PC-9 (cell line): ENCODE data around the gene ITGB8. TPM values are rescaled to one million over a fixed set of nuclear protein-coding genes. Genes with fewer than 3 reads are reported as not detected.

ENCODE experiments used
- BruUV-seq: library from RNA; stranded (reverse); fragments of 400-500 nt; replicated peaks from 2 replicates; lab custom pipeline; 2021; lab: Mats Ljungman, UMichigan
- CTCF ChIA-PET: fragments of 300-600 bp; sonication (Branson Sonifier 250); formaldehyde crosslinking; loops from one replicate; lab custom pipeline; 2022; ENCODE audit warnings: antibody characterized with exemption; lab: Charles Lee
- POLR2A ChIA-PET: fragments of 300-600 bp; sonication (Branson Sonifier 250); formaldehyde crosslinking; loops from one replicate; lab custom pipeline; 2022; ENCODE audit warnings: antibody characterized with exemption; ENCODE audit not compliant: unreplicated experiment; lab: Charles Lee
- DNase-seq, 2 experiments: peaks; one replicate each; pipeline versions ENCODE4 v3.0.0 to v3.0.0-alpha.2; 2015 to 2022; ENCODE audit warnings: mixed read lengths in 1 of 2
- H2AFZ ChIP-seq: fragments of 200-600 bp; sonication (generic); 2 replicates; pipeline ENCODE4 v1.8.1; 2017; ENCODE audit warnings: antibody characterized with exemption
- H3F3A ChIP-seq: fragments of 200-600 bp; sonication (generic); 2 replicates; pipeline ENCODE4 v1.8.1; 2017; ENCODE audit warnings: antibody characterized with exemption, mild to moderate bottlenecking, low read depth; ENCODE audit not compliant: insufficient read depth
- H3K27ac ChIP-seq: fragments of 200-600 bp; sonication (generic); 2 replicates; pipeline ENCODE4 v1.6.1; 2016; ENCODE audit warnings: mixed run types
- H3K27me3 ChIP-seq: fragments of 200-600 bp; sonication (generic); 2 replicates; pipeline ENCODE4 v1.6.1; 2016; ENCODE audit warnings: low read depth, mixed run types; ENCODE audit not compliant: insufficient read depth
- H3K36me3 ChIP-seq: fragments of 200-600 bp; sonication (generic); 2 replicates; pipeline ENCODE4 v1.6.1; 2016; ENCODE audit warnings: low read depth, mixed run types
- H3K4me1 ChIP-seq: fragments of 200-600 bp; sonication (generic); replicated peaks from 2 replicates; pipeline ENCODE4 v1.6.1; 2016; ENCODE audit warnings: mixed run types; ENCODE audit not compliant: insufficient read depth
- H3K4me2 ChIP-seq: fragments of 200-600 bp; sonication (generic); 2 replicates; pipeline ENCODE4 v1.6.1; 2017; ENCODE audit warnings: mixed run types
- H3K4me3 ChIP-seq: fragments of 200-600 bp; sonication (generic); 2 replicates; pipeline ENCODE4 v1.6.1; 2016; ENCODE audit warnings: mixed run types
- H3K79me2 ChIP-seq: fragments of 200-600 bp; sonication (generic); 2 replicates; pipeline ENCODE4 v1.6.1; 2017; ENCODE audit warnings: low read depth, mixed run types
- H3K9me2 ChIP-seq: fragments of 200-600 bp; sonication (generic); 2 replicates; pipeline ENCODE4 v1.8.1; 2017; ENCODE audit warnings: mild to moderate bottlenecking; ENCODE audit not compliant: insufficient read depth
- H3K9me3 ChIP-seq: fragments of 200-600 bp; sonication (generic); 2 replicates; pipeline ENCODE4 v1.8.1; 2016; ENCODE audit warnings: low read depth; ENCODE audit not compliant: insufficient read depth
- H4K20me1 ChIP-seq: fragments of 200-600 bp; sonication (generic); 2 replicates; pipeline ENCODE4 v1.8.1; 2017; ENCODE audit not compliant: insufficient read depth
- EZH2 ChIP-seq: fragments of 200-600 bp; sonication (generic); IDR thresholded peaks from 2 replicates; pipeline ENCODE4 v1.8.0; 2017; ENCODE audit warnings: antibody characterized with exemption, low read depth
- intact Hi-C: fragments of 100-400 bp; cut with micrococcal nuclease; formaldehyde crosslinking; loops from one replicate; pipeline ENCODE4 v1.10.0; 2022; ENCODE audit not compliant: unreplicated experiment
- total RNA-seq: library from RNA; stranded (reverse); gene quantifications from 2 replicates; pipeline ENCODE4 v1.2.3, GENCODE V29; 2021
- TF ChIP-seq, protein P1 (sequence below): fragments of 200-600 bp; sonication (generic); conservative IDR thresholded peaks from 2 replicates; pipeline ENCODE4 v1.6.1; 2017; ENCODE audit warnings: mixed run types, antibody characterized with exemption, mild to moderate bottlenecking, moderate library complexity

Gene ITGB8
- total RNA-seq, 1 experiment from 2014 or later: 20.1 TPM

DNA sequence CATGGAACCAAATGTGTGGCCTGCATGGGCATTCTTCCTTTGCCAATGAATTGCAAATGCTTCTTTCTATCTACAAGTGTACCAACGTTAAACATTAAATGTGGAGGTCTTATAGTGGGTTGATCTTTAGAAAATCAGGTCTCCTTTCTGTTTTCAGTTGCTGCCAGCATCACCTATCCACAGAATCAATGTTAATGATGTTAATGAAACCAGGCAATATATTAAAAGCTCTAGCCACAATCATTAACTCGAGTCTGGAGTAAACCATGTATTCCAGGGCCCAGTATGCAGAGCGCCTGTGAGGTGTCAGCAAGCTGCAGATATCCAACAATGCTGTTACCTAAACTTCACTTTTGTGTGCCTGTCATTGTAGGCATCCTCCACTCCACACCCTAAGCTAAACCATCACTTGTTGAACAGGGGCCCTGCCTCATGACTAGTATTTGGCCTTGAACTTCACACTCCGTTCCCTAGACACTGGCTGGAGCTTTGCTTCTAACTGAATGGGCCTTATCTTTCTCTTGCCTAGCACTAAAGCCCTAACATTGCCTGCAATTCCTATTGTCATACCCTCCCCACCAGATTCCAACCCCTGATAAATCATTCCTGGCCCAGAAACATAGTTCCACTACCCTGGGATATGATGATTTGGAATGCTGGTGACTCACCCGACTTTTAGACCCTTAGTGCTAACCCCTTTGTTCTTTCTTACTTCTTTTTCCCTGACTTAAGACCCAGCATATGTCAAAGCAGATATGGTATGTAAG lies 24.3 kb upstream of the ITGB8 start:
- Histone ChIP-seq H3K36me3 (no peaks in the 10 kb centered on the region), H3K9me3 (no peaks in the 10 kb centered on the region; the same call in 1 of the 2 replicates), H3K79me2 (no peaks in the 10 kb centered on the region), H3K4me2 (no peak overlapping the region), H3K9me2 (no peaks in the 10 kb centered on the region), H2AFZ (no peak overlapping the region), H4K20me1 (no peaks in the 10 kb centered on the region), H3F3A (no peaks in the 10 kb centered on the region), H3K27me3 (no peaks in the 10 kb centered on the region), H3K4me1 (peaks cover 5% of the 10 kb centered on the region; the same call in 1 of the 2 replicates), H3K27ac (no peak overlapping the region), H3K4me3 (no peak overlapping the region)
- DNase-seq: no peak
- intact Hi-C loops: no loop called here
- ChIA-PET CTCF (interaction anchor here (0.7 kb wide), 1 partner anchor 292 kb away, joined by 4 read pairs; no protein-coding TSS in a partner anchor), POLR2A (no interaction called here)
- BruUV-seq: no TSS peak
- TF ChIP-seq, protein P1, sequence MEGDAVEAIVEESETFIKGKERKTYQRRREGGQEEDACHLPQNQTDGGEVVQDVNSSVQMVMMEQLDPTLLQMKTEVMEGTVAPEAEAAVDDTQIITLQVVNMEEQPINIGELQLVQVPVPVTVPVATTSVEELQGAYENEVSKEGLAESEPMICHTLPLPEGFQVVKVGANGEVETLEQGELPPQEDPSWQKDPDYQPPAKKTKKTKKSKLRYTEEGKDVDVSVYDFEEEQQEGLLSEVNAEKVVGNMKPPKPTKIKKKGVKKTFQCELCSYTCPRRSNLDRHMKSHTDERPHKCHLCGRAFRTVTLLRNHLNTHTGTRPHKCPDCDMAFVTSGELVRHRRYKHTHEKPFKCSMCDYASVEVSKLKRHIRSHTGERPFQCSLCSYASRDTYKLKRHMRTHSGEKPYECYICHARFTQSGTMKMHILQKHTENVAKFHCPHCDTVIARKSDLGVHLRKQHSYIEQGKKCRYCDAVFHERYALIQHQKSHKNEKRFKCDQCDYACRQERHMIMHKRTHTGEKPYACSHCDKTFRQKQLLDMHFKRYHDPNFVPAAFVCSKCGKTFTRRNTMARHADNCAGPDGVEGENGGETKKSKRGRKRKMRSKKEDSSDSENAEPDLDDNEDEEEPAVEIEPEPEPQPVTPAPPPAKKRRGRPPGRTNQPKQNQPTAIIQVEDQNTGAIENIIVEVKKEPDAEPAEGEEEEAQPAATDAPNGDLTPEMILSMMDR: no peak
- TF ChIP-seq EZH2: no peak

GRCh38 chr7:20307119-20307518 lies 23.6 kb upstream of the ITGB8 start:
- POLR2A ChIA-PET: no interaction called here

GRCh38 chr7:20307901-20308300 lies 22.8 kb upstream of the ITGB8 start:
- POLR2A ChIA-PET: no interaction called here
- no peaks in the 10 kb centered on the region for H3F3A ChIP-seq
- no peaks in the 10 kb centered on the region for H3K36me3 ChIP-seq
- BruUV-seq: no TSS peak
- no peak for DNase-seq
- no peaks in the 10 kb centered on the region for H4K20me1 ChIP-seq
- no peak overlapping the region for H3K27ac ChIP-seq
- H3K4me3 ChIP-seq: no peak overlapping the region
- H2AFZ ChIP-seq: no peak overlapping the region
- no peaks in the 10 kb centered on the region for H3K27me3 ChIP-seq
- intact Hi-C loops: no loop called here
- no peaks in the 10 kb centered on the region; the same call in 1 of the 2 replicates for H3K9me3 ChIP-seq
- no peak overlapping the region for H3K4me2 ChIP-seq
- CTCF ChIA-PET: interaction anchor here (0.6 kb wide), 1 partner anchor 554 kb away, joined by 3 read pairs; no protein-coding TSS in a partner anchor
- H3K4me1 ChIP-seq: 0 out of 2 replicates have a peak, but pooled peaks cover 5% of the 10 kb centered on the region
- no peaks in the 10 kb centered on the region for H3K79me2 ChIP-seq
- H3K9me2 ChIP-seq: no peaks in the 10 kb centered on the region
- TF ChIP-seq EZH2: no peak
- TF ChIP-seq, protein P1: no peak

More at GRCh38 chr7:20307119-20307518, 23.6 kb upstream of the ITGB8 start:
- no peak overlapping the region for H3K4me3 ChIP-seq
- H4K20me1 ChIP-seq: no peaks in the 10 kb centered on the region
- no peaks in the 10 kb centered on the region for H3K36me3 ChIP-seq
- DNase-seq: peak in 1 of 2 experiments; percentile 45
- H3K4me2 ChIP-seq: no peak overlapping the region
- H3K9me3 ChIP-seq: no peaks in the 10 kb centered on the region; the same call in 1 of the 2 replicates
- H3K79me2 ChIP-seq: no peaks in the 10 kb centered on the region
- CTCF ChIA-PET: interaction anchor here (0.7 kb wide), 1 partner anchor 291 kb away, joined by 4 read pairs; no protein-coding TSS in a partner anchor
- H3K4me1 ChIP-seq: 0 out of 2 replicates have a peak, but pooled peaks cover 5% of the 10 kb centered on the region
- intact Hi-C loops: no loop called here
- no peaks in the 10 kb centered on the region for H3F3A ChIP-seq
- H2AFZ ChIP-seq: no peak overlapping the region
- no peaks in the 10 kb centered on the region for H3K9me2 ChIP-seq
- no TSS peak for BruUV-seq
- H3K27me3 ChIP-seq: no peaks in the 10 kb centered on the region
- no peak for TF ChIP-seq EZH2
- TF ChIP-seq, protein P1: no peak
- no peak overlapping the region for H3K27ac ChIP-seq
